Mucosa of descending colon (tissue), 3 donors: ENCODE results near the gene CPE. TPM values are rescaled to one million over a fixed set of nuclear protein-coding genes. Genes with fewer than 3 reads are reported as not detected.

ENCODE experiments used
- ATAC-seq: fragments of 200-7000 bp; cut with Tn5 transposase; one replicate; pipeline ENCODE4 v1.9.1; 2020; ENCODE audit warnings: mild to moderate bottlenecking, moderate library complexity
- DNase-seq, 3 donors: peaks; one replicate each; pipeline ENCODE4 v3.0.0-alpha.2; 2020
- H3K36me3 ChIP-seq: fragments of 200-600 bp; one replicate; pipeline ENCODE4 v1.8.0; 2021; ENCODE audit warnings: low read depth, mild to moderate bottlenecking
- H3K4me1 ChIP-seq: fragments of 200-600 bp; one replicate; pipeline ENCODE4 v1.8.0; 2021; ENCODE audit warnings: low read depth, mild to moderate bottlenecking
- H3K4me3 ChIP-seq: fragments of 200-600 bp; one replicate; pipeline ENCODE4 v1.8.0; 2021; ENCODE audit warnings: mild to moderate bottlenecking
- H3K9me3 ChIP-seq: fragments of 200-600 bp; one replicate; pipeline ENCODE4 v1.8.0; 2021; ENCODE audit warnings: mild to moderate bottlenecking
- CTCF ChIP-seq: fragments of 200-600 bp; IDR thresholded peaks from one replicate; pipeline ENCODE4 v1.8.0; 2022; ENCODE audit warnings: antibody characterized with exemption, mild to moderate bottlenecking
- intact Hi-C, 2 donors: fragments of 100-400 bp; cut with DNase I in 1 of 2; cut with micrococcal nuclease in 1 of 2; formaldehyde crosslinking; loops; one replicate each; pipeline versions ENCODE4 v1.11.0 to v1.11.1; 2022; cut with DNase I, micrococcal nuclease
- total RNA-seq, 3 donors: library from RNA; stranded (reverse); fragmentation: NEBNext Ultra II Directional in 2 of 3; extraction: Animal tissue kit (Norgen Biotek cat#: 25700) in 2 of 3; gene quantifications; one replicate each; pipeline versions ENCODE4 v1.2.1 to v1.2.4, GENCODE V29; 2021 to 2023
- donor health status: DM: no; HTN: no; CAD: no; lungs with moderate emphysema.
- donor health status: DM: no; HTN: no; CAD: no.
- donor health status: DM: no; HTN: yes; CAD: no.

Gene CPE
- total RNA-seq, 3 donors from 2014 or later = 26.3 to 39.9 (median 33.9) TPM

GRCh38 chr4:165519591-165519990 lies 140.8 kb downstream of the CPE start:
- Histone ChIP-seq H3K4me3 (no peak overlapping the region), H3K36me3 (no peaks in the 10 kb centered on the region), H3K9me3 (no peaks in the 10 kb centered on the region), H3K4me1 (no peaks in the 10 kb centered on the region)
- intact Hi-C loops = no loop called here
- TF ChIP-seq CTCF = no peak
- DNase-seq = no peak
- no peak for ATAC-seq

DNA sequence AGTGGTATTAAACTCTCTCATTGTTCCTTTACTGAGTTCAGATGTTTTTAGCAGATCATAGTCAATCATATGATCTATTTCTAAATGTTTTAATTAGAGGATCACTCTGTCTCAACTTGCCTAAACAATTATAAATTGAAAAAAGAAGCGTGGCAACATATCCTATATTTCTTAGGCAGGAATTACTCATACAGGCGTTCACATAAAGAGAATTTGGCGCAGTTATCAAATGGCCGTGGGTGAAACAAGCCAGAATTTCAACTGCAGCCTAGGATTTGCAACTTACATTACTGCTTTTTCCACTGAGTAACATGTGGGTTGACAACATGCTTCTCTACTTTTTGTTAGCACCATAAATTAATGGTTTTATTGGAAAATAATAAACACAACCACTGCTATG lies 141.3 kb downstream of the CPE start:
- TF ChIP-seq CTCF = no peak
- no peak for ATAC-seq
- intact Hi-C loops = no loop called here
- no peaks in the 10 kb centered on the region for H3K36me3 ChIP-seq
- no peak overlapping the region for H3K4me3 ChIP-seq
- H3K9me3 ChIP-seq = no peaks in the 10 kb centered on the region
- DNase-seq = no peak
- no peaks in the 10 kb centered on the region for H3K4me1 ChIP-seq

- DNase-seq (no peak), ATAC-seq (no peak)
- Histone ChIP-seq H3K36me3 (no peaks in the 10 kb centered on the region), H3K9me3 (no peaks in the 10 kb centered on the region), H3K4me1 (no peaks in the 10 kb centered on the region), H3K4me3 (no peak overlapping the region)
- intact Hi-C loops = no loop called here
- TF ChIP-seq CTCF = no peak
Observed at GRCh38 chr4:165522050-165522449, 143.2 kb downstream of the CPE start.

DNA sequence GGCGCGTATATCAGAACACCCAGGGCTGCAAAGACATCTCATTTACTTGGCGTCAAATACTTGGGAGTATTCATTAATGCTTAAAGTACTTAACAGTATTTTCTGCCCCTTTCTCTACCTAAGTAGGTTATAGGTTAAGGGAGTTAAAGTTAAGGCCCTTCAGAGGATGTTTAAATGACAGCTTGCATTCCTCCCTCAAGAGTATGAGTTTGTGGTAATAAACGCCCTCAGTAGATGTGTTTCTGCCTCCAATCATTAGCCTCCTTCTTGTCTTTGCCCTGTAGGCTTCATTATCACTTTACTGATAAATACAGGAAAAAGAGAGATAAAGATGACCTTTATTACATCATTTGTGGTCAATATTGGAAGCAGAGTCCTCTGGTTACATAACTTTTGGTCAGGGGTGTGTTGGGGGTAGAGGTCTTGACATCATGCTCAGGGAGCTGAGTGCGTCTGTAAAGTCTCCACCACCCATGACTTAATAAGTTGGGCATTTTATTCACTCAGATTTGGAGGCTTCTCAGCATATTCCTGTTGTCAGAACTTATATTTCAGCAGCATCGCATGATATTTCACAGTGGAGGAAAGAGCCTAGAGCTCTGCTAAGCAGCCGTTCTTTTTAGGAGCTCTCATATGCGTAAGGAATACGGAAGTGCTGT lies 145.9 kb downstream of the CPE start:
- no peaks in the 10 kb centered on the region for H3K4me1 ChIP-seq
- no peak for TF ChIP-seq CTCF
- intact Hi-C loops = no loop called here
- H3K4me3 ChIP-seq = no peak overlapping the region
- ATAC-seq (no peak), DNase-seq (no peak)
- no peaks in the 10 kb centered on the region for H3K36me3 ChIP-seq
- H3K9me3 ChIP-seq = no peaks in the 10 kb centered on the region

- DNase-seq (no peak), ATAC-seq (no peak)
- Histone ChIP-seq H3K36me3 (no peaks in the 10 kb centered on the region), H3K9me3 (no peaks in the 10 kb centered on the region), H3K4me3 (no peak overlapping the region), H3K4me1 (no peaks in the 10 kb centered on the region)
- no peak for TF ChIP-seq CTCF
- intact Hi-C loops = no loop called here
Observed at GRCh38 chr4:165532976-165533375, 154.2 kb downstream of the CPE start.
